Keratinocyte (primary cell): Measurements from ENCODE around the gene ITGB1BP1.

ENCODE experiments used
- EZH2 ChIP-seq: IDR thresholded peaks from one replicate; pipeline ENCODE4 v1.6.1; 2012; ENCODE audit warnings: inconsistent platforms, mild to moderate bottlenecking, low read length, moderate library complexity
- TF ChIP-seq, protein P1 (sequence below), 3 experiments: IDR thresholded peaks in 1 of 3; conservative IDR thresholded peaks in 1 of 3; optimal IDR thresholded peaks in 1 of 3; 2 replicates in 2 of 3; 3 replicates in 1 of 3; pipeline versions ENCODE3 to v1.5.1; 2011; ENCODE audit warnings: low read length in 3 of 3, mild to moderate bottlenecking in 3 of 3, moderate library complexity in 2 of 3, control low read depth in 1 of 3, inconsistent platforms in 1 of 3; ENCODE audit not compliant: insufficient read depth in 2 of 3; ENCODE audit errors: extremely low read depth in 1 of 3

DNA sequence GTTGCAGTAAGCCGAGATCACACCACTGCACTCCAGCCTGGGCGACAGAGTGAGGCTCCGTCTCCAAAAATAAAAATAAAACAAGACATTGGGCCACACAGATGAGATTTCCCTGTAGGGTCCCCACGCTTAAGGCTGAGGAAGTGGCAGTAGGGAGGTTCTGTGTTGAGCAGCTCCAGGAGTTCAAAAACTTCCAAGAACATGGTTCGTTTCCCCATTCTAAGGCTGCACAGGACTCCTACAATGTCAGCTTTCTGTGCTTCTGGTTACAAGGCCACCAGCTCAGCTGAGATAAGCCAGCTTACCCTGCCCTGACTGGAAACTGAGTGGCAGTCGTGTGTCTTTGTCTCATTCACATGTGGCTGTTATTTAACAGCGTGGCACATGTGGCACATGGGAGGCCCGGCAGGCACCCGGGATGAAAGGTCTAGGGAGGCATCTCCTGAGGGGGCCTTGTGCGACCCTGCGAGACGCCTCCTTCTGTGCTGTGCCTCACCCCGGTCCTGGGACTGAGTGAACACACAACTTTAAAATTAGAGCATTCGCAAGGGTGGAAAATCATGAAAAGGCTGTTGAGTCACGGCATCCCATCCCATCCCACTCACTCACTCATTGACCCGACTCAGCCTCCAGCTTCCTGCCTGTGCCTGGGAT is 7.7 kb downstream of the ITGB1BP1 start:
- TF ChIP-seq, protein P1, sequence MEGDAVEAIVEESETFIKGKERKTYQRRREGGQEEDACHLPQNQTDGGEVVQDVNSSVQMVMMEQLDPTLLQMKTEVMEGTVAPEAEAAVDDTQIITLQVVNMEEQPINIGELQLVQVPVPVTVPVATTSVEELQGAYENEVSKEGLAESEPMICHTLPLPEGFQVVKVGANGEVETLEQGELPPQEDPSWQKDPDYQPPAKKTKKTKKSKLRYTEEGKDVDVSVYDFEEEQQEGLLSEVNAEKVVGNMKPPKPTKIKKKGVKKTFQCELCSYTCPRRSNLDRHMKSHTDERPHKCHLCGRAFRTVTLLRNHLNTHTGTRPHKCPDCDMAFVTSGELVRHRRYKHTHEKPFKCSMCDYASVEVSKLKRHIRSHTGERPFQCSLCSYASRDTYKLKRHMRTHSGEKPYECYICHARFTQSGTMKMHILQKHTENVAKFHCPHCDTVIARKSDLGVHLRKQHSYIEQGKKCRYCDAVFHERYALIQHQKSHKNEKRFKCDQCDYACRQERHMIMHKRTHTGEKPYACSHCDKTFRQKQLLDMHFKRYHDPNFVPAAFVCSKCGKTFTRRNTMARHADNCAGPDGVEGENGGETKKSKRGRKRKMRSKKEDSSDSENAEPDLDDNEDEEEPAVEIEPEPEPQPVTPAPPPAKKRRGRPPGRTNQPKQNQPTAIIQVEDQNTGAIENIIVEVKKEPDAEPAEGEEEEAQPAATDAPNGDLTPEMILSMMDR (optimal IDR thresholded peaks at IDR 0.05 in 1 of 3, IDR thresholded peaks at IDR 0.05 in 1 of 3, conservative IDR thresholded peaks at IDR 0.05 in 1 of 3; ENCODE audit: extremely low read depth in 1 of 3, insufficient read depth in 2 of 3, low read length in 3 of 3) = no peak
- TF ChIP-seq EZH2 = no peak
